Measurements from ENCODE around the gene TRIM4. TPM values are rescaled to one million over a fixed set of nuclear protein-coding genes. Genes with fewer than 3 reads are reported as not detected.
"Not testable (repeated sequence)": the region's sequence is repeated elsewhere in the genome, so short reads cannot be mapped to it uniquely, and the experiment has no call there.

The TRIM4 gene
- total RNA-seq, 1 experiment from 2014 or later = 10.0 TPM

- DNase-seq (ENCODE audit: low spot score) = no peak
- in situ Hi-C loops (cut with HindIII; ENCODE audit: low sequenced_read_pairs) = no loop called here
These were observed 8.2 kb upstream of the TRIM4 start for GRCh38 chr7:99927536-99927935.

GRCh38 chr7:99926321-99926720, 7.0 kb upstream of the TRIM4 start:
- in situ Hi-C loops (cut with HindIII; ENCODE audit: low sequenced_read_pairs) = no loop called here
- DNase-seq (ENCODE audit: low spot score) = no peak

GRCh38 chr7:99923200-99923599, 3.9 kb upstream of the TRIM4 start:
- in situ Hi-C loops (cut with HindIII; ENCODE audit: low sequenced_read_pairs) = no loop called here
- DNase-seq (ENCODE audit: low spot score) = no peak

GRCh38 chr7:99920149-99920548, 819 bp upstream of the TRIM4 start:
- in situ Hi-C loops (cut with HindIII; ENCODE audit: low sequenced_read_pairs) = no loop called here
- DNase-seq (ENCODE audit: low spot score) = no peak

GRCh38 chr7:99919814-99920112, 433 bp upstream of the TRIM4 start:
- DNase-seq (ENCODE audit: low spot score) = no peak
- in situ Hi-C loops (cut with HindIII; ENCODE audit: low sequenced_read_pairs) = no loop called here

- no peak for DNase-seq (ENCODE audit: low spot score)
- in situ Hi-C loops (cut with HindIII; ENCODE audit: low sequenced_read_pairs) = no loop called here
These were observed 8.4 kb downstream of the TRIM4 start for GRCh38 chr7:99910976-99911375.

GRCh38 chr7:99901581-99901980, 17.7 kb downstream of the TRIM4 start:
- in situ Hi-C loops (cut with HindIII; ENCODE audit: low sequenced_read_pairs) = no loop called here
- DNase-seq (ENCODE audit: low spot score) = no peak

- in situ Hi-C loops (cut with HindIII; ENCODE audit: low sequenced_read_pairs) = no loop called here
- DNase-seq (ENCODE audit: low spot score) = no peak
These were observed 19.4 kb downstream of the TRIM4 start for GRCh38 chr7:99899830-99900519.

- DNase-seq (ENCODE audit: low spot score) = no peak
These were observed 20.5 kb downstream of the TRIM4 start for GRCh38 chr7:99898836-99899235.

GRCh38 chr7:99898023-99898357, 21.3 kb downstream of the TRIM4 start:
- in situ Hi-C loops (cut with HindIII; ENCODE audit: low sequenced_read_pairs) = no loop called here
- no peak for DNase-seq (ENCODE audit: low spot score)

More at GRCh38 chr7:99898836-99899235, 20.5 kb downstream of the TRIM4 start:
- in situ Hi-C loops (cut with HindIII; ENCODE audit: low sequenced_read_pairs) = no loop called here

GRCh38 chr7:99897322-99898022, 21.9 kb downstream of the TRIM4 start:
- in situ Hi-C loops (cut with HindIII; ENCODE audit: low sequenced_read_pairs) = no loop called here
- no peak for DNase-seq (ENCODE audit: low spot score)

- in situ Hi-C loops (cut with HindIII; ENCODE audit: low sequenced_read_pairs) = no loop called here
These were observed 24.6 kb downstream of the TRIM4 start for GRCh38 chr7:99894738-99895137.

GRCh38 chr7:99893280-99893679, 26.1 kb downstream of the TRIM4 start:
- in situ Hi-C loops (cut with HindIII; ENCODE audit: low sequenced_read_pairs) = no loop called here
- no peak for DNase-seq (ENCODE audit: low spot score)

More at GRCh38 chr7:99894738-99895137, 24.6 kb downstream of the TRIM4 start:
- DNase-seq (ENCODE audit: low spot score) = no peak

- DNase-seq (ENCODE audit: low spot score); in situ Hi-C loops (cut with HindIII; ENCODE audit: low sequenced_read_pairs): not testable (repeated sequence)
These were observed 29.0 kb downstream of the TRIM4 start for GRCh38 chr7:99890348-99890747.

- DNase-seq (ENCODE audit: low spot score); in situ Hi-C loops (cut with HindIII; ENCODE audit: low sequenced_read_pairs): not testable (repeated sequence)
These were observed 31.0 kb downstream of the TRIM4 start for GRCh38 chr7:99888366-99888765.

- no peak for DNase-seq (ENCODE audit: low spot score)
- in situ Hi-C loops (cut with HindIII; ENCODE audit: low sequenced_read_pairs) = no loop called here
These were observed 38.0 kb downstream of the TRIM4 start for GRCh38 chr7:99881370-99881769.

GRCh38 chr7:99876933-99877332, 42.4 kb downstream of the TRIM4 start, which contains the start of gene OR2AE1:
Gene OR2AE1, minus strand, starts transcription at chr7:99877033. Its CDS starts 0 bp downstream, at chr7:99877033.
- in situ Hi-C loops (cut with HindIII; ENCODE audit: low sequenced_read_pairs) = no loop called here
- DNase-seq (ENCODE audit: low spot score) = no peak

GRCh38 chr7:99876491-99876890, 42.8 kb downstream of the TRIM4 start:
- no peak for DNase-seq (ENCODE audit: low spot score)

GRCh38 chr7:99868246-99868645, 51.1 kb downstream of the TRIM4 start:
- in situ Hi-C loops (cut with HindIII; ENCODE audit: low sequenced_read_pairs) = no loop called here
- DNase-seq (ENCODE audit: low spot score) = no peak

More at GRCh38 chr7:99876491-99876890, 42.8 kb downstream of the TRIM4 start:
- in situ Hi-C loops (cut with HindIII; ENCODE audit: low sequenced_read_pairs) = no loop called here

GRCh38 chr7:99867477-99867876, 51.9 kb downstream of the TRIM4 start:
- DNase-seq (ENCODE audit: low spot score); in situ Hi-C loops (cut with HindIII; ENCODE audit: low sequenced_read_pairs): not testable (repeated sequence)

Measured in G401 (cell line).